HFF-Myc (cell line): Measurements from ENCODE around the gene GXYLT2.

Experiments used
- DNase-seq: peaks from one replicate; pipeline ENCODE4 v3.0.0-alpha.2; 2011; ENCODE audit warnings: low read depth; ENCODE audit errors: extremely low read depth
- H3K4me3 ChIP-seq: replicated peaks from 2 replicates; pipeline ENCODE4 v1.5.1; 2011; ENCODE audit warnings: low read depth, mild to moderate bottlenecking, control low read depth, low read length
- CTCF ChIP-seq: IDR thresholded peaks from 2 replicates; pipeline ENCODE4 v1.5.1; 2012; ENCODE audit warnings: mild to moderate bottlenecking, low read depth, low read length, control low read depth; ENCODE audit errors: missing control alignments

Gene GXYLT2

GRCh38 chr3:72904163-72904562 is 16.3 kb downstream of the GXYLT2 start:
- H3K4me3 ChIP-seq: no peak overlapping the region
- DNase-seq: no peak
- TF ChIP-seq CTCF: no peak

GRCh38 chr3:72906154-72906553 is 18.3 kb downstream of the GXYLT2 start:
- no peak for TF ChIP-seq CTCF
- DNase-seq: no peak
- H3K4me3 ChIP-seq: no peak overlapping the region

- DNase-seq: no peak
- no peak for TF ChIP-seq CTCF
- H3K4me3 ChIP-seq: no peak overlapping the region
Measured at GRCh38 chr3:72907131-72907711, 19.4 kb downstream of the GXYLT2 start.

GRCh38 chr3:72907731-72908620 is 20.1 kb downstream of the GXYLT2 start:
- H3K4me3 ChIP-seq: no peak overlapping the region
- no peak for TF ChIP-seq CTCF
- DNase-seq: no peak

- TF ChIP-seq CTCF: no peak
- no peak for DNase-seq
- no peak overlapping the region for H3K4me3 ChIP-seq
Measured at GRCh38 chr3:72909591-72909990, 21.7 kb downstream of the GXYLT2 start.

GRCh38 chr3:72912532-72912931 is 24.7 kb downstream of the GXYLT2 start:
- DNase-seq: no peak
- TF ChIP-seq CTCF: no peak
- H3K4me3 ChIP-seq: no peak overlapping the region
